HG03354 (cell line): ENCODE measurements around the gene IFITM10.

Source experiments
- ATAC-seq: cut with Tn5 transposase; IDR thresholded peaks from one replicate; pipeline ENCODE4 v1.9.1; 2021; ENCODE audit warnings: mild to moderate bottlenecking; ENCODE audit not compliant: unreplicated experiment, poor library complexity, severe bottlenecking

The IFITM10 gene

DNA sequence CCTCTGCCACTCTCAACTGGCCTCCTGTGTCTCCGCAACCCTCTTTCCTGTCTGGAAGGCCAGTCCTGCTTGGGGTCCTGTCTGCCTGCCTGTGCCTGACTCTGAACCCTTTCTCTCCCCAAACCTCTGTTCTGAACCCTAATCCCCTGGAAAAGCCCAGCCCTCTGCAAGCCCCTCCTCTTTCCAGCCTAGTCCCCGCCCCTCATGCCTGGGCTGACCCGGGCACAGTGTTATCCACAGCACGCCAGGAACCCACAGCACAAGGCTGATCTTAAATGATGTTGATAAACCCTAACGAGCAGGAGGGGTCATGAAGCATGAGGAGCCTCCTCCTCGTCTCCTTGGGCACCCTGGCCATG, at the start of gene IFITM10:
IFITM10 (minus strand) TSS at position 115 of the 359 bp plus-strand sequence. CDS start 153 bp downstream, outside the sequence.
- ATAC-seq, result no peak

GRCh38 chr11:1797391-1798125, 47.2 kb upstream of the IFITM10 start:
- ATAC-seq, result no peak

DNA sequence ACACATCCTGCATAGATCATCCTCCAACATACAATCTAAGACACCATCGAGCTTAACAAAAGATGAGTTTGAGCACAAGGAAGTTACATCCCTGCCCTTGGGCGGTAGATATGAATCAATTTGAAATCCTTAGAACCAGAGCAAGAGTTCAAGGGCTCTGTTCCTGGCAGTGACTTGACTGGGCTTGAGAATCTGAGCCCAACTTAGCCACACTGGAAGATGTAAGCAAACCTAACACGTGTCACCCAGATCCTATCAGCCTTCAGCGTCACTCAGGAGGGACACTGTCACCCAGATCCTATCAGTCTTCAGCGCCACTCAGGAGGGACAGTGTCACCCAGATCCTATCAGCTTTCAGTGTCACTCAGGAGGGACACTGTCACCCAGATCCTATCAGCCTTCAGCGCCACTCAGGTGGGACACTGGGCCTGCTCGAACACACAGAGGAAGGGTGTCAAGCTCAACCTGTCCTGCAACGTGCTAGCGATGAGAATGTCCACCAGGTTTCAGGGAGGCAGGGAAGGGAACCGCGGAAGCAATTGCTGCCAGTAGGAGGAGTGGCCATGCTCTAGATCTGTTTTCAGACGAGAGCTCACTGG, 46.1 kb upstream of the IFITM10 start:
- no peak for ATAC-seq

- ATAC-seq, result no peak
Measured at GRCh38 chr11:1793081-1793480, 42.7 kb upstream of the IFITM10 start.

- no peak for ATAC-seq
Measured at GRCh38 chr11:1792461-1792860, 42.1 kb upstream of the IFITM10 start.

GRCh38 chr11:1791912-1792311, 41.5 kb upstream of the IFITM10 start:
- no peak for ATAC-seq

- ATAC-seq, result no peak
Measured at GRCh38 chr11:1786466-1786865, 36.1 kb upstream of the IFITM10 start.

GRCh38 chr11:1785749-1786413, 35.5 kb upstream of the IFITM10 start:
- ATAC-seq, result no peak

GRCh38 chr11:1784761-1785650, 34.6 kb upstream of the IFITM10 start:
- no peak for ATAC-seq

DNA sequence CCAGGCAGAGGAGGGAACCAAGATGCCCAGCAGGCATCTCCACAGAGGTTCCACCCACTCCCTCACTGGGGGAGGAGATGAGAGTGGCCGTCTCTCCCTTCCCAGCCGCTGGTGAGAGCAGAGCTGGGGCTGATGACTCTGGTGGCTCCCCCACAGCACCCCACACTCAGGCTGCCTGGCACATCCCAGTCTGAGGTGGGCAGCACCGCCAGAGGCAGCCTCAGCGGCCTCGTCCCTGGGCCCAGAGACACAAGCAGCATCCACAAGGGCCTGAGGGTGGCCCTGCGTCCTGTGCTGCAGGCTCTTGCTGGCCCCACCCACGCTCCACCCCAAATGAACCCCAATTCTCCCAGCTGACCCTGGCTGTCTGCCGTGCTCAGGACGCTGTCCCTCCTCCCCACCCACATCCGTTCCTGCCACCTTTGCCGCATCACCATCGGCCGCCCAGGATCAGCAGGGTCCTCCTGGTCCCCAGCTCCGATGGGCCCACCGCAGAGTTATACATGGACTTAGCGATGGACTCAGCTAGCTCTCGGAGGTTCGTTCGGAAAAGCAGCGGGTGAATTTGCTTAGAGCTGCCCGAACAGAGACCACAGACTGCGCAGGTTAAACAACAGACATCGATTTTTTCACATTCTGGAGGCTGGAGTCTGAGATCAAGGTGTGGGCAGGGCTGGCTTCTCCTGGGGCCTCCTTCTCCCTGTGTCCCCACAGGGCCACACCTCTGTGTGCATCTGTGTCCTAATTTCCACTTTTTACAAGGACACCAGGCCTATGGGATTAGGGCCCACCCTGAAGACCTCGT, 33.5 kb upstream of the IFITM10 start:
- ATAC-seq, result no peak

DNA sequence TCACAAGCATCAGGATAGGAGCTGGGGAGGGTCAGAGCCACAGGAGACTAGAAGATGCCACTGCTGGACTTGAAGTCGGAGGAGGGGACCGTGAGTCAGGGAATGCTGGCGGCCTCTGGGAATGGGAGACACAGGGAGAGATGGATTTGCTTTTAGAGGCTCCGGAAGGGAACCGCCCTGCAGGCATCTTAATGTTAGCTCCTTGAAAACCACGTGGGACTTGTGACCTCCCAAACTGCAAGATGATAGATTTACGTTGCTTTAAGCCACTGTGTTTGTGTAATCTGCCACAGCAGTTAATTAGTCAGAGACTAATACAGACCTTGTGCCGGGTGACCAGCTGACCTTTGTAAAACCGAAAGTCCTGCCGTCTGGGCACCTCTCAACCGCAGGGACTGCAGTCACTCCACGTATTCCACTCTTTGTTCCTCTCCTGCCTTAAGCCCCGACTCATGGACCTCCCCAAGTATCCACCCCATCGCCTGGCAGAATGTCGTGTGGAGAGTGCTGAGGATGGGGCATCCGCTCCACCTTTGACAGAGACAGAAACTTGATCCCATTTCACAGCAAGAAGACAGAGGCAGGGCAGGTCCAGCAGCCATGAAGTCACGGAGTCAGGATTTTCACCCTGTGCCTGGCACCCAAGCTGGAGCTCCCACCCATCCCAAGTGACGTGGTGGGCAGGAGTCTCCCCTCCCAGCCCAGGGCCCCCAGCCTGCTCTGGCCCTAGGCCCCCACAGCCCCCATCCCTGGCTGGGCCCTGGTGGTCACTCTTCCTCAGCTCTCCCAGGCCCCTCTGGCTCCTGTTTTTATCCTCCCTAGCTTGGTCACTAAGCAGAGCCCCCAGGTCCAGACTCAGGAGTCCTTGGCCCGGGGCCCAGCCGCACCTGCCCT, 32.7 kb upstream of the IFITM10 start:
- no peak for ATAC-seq

- no peak for ATAC-seq
Measured at GRCh38 chr11:1782031-1782590, 31.7 kb upstream of the IFITM10 start.

GRCh38 chr11:1781593-1781975, 31.2 kb upstream of the IFITM10 start:
- no peak for ATAC-seq

- no peak for ATAC-seq
Measured at GRCh38 chr11:1780700-1781592, 30.6 kb upstream of the IFITM10 start.

DNA sequence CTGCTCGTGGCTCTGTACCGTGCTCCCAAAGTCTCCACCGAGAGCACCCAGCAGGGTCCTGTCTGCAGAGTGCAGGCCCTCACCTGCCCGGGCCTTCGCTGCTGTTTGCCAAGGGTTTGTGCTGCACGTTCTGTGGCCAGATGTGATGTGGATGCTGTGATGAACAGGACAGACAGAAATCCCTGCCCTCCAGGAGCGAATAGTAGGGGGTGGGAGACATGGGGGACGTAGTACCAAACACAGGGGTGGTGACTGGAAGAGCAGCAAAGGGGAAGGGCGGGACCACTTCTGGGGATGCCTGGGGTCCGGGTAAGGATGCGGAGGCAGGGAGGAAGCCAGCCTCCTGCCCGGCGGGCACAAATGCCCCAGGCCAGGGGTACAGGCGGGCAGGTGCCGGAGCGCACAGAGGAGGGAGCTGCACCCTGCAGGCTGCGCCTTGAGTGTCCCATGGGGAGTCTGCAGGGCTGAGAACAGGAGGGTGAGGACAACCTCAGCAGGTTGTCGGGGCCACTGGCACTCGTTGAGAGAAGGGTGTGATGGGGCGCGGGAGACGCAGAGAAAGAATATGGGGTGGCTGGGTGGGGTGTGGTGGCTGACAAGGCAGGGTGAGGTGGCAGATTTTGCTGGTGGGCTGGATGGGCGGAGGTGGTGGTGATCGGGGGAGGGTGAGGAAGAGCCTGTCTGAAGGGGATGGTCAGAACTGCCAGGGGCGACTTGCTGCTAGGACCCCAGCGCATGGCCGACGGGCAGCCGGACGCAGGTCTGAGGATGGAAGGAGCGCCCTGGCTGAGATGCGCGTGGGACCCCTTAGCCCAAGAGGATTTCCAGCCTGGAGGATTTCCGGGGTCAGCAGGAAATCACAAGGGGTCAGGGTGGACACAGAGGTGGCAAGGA, 29.7 kb upstream of the IFITM10 start:
- no peak for ATAC-seq
